ENCODE data around the gene CAVIN3. TPM values are rescaled to one million over a fixed set of nuclear protein-coding genes. Genes with fewer than 3 reads are reported as not detected.

CAVIN3 gene
- total RNA-seq, 4 donors from 2014 or later, result 8.2 to 124 (median 31.0) TPM

DNA sequence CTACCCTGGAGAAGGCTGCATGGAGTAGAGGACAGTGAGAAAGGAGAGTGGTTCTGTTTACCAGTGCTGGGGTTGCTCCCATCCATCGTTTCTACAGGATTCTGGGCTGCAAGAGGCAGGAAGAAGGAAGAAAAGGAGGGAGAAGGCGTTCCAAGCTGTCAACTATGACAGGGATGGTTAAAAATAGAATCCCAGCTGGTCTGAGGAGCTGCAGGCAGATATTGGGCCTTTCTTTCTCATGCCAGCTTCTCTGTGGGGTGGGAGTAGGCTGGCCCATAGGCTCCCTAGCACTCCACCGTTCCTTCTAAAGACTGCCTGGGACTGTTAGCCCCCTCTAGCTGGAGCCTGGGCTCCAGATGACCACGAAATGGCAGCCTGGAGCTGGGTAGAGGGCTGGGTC is 47.1 kb downstream of the CAVIN3 start:
- 59 to 63% methylated on average over 3 to 4 of the region's 4 CpGs for WGBS, 2 donors (ENCODE audit: low coverage in 1 of 2)
- DNase-seq, result no peak
- intact Hi-C loops (cut with DNase I; ENCODE audit: low total_unique reads), result no loop called here
- Histone ChIP-seq H3K9me3 (no peaks in the 10 kb centered on the region), H3K4me3 (no peak overlapping the region), H3K27ac (no peak overlapping the region), H3K4me1 (no peaks in the 10 kb centered on the region), H3K36me3 (no peaks in the 10 kb centered on the region), H3K27me3 (peaks cover 25% of the 10 kb centered on the region)
- in situ Hi-C loops (cut with MboI; ENCODE audit: low pct_ligation_motif_present in 1 of 4, low pct_unique_long_range_greater_than_20kb in 1 of 4, low sequenced_read_pairs in 3 of 4), result no loop called here
- TF ChIP-seq, protein P1, sequence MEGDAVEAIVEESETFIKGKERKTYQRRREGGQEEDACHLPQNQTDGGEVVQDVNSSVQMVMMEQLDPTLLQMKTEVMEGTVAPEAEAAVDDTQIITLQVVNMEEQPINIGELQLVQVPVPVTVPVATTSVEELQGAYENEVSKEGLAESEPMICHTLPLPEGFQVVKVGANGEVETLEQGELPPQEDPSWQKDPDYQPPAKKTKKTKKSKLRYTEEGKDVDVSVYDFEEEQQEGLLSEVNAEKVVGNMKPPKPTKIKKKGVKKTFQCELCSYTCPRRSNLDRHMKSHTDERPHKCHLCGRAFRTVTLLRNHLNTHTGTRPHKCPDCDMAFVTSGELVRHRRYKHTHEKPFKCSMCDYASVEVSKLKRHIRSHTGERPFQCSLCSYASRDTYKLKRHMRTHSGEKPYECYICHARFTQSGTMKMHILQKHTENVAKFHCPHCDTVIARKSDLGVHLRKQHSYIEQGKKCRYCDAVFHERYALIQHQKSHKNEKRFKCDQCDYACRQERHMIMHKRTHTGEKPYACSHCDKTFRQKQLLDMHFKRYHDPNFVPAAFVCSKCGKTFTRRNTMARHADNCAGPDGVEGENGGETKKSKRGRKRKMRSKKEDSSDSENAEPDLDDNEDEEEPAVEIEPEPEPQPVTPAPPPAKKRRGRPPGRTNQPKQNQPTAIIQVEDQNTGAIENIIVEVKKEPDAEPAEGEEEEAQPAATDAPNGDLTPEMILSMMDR (IDR thresholded peaks at IDR 0.05), result no peak
- TF ChIP-seq POLR2AphosphoS5 (IDR thresholded peaks at IDR 0.05) (no peak), POLR2A (IDR thresholded peaks at IDR 0.05) (no peak), EP300 (IDR thresholded peaks at IDR 0.05; ENCODE audit: low read depth) (no peak)

DNA sequence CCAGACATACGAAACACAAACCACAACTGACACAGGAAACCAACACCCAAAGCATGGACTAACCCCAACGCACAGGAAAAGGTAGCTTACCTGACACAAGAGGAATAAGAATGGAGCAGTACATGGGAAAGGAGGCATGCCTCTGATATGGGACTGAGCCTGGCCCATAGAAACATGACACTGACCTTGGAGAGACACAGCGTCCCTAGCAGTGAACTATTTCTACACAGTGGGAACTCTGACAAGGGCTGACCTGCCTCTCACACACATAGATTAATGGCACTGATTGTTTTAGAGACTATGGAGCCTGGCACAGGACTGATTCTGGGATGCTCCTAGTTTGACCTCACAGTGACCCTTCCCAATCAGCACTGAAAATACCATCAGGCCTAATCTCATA is 48.7 kb downstream of the CAVIN3 start:
- Histone ChIP-seq H3K4me1 (no peaks in the 10 kb centered on the region), H3K27ac (no peak overlapping the region), H3K27me3 (peaks cover 22% of the 10 kb centered on the region), H3K9me3 (no peaks in the 10 kb centered on the region), H3K36me3 (no peaks in the 10 kb centered on the region), H3K4me3 (no peak overlapping the region)
- 54 to 83% methylated on average over 1 to 3 of the region's 3 CpGs for WGBS, 2 donors (ENCODE audit: low coverage in 1 of 2)
- DNase-seq, result no peak
- in situ Hi-C loops (cut with MboI; ENCODE audit: low pct_ligation_motif_present in 1 of 4, low pct_unique_long_range_greater_than_20kb in 1 of 4, low sequenced_read_pairs in 3 of 4), result no loop called here
- TF ChIP-seq POLR2AphosphoS5 (IDR thresholded peaks at IDR 0.05) (no peak), POLR2A (IDR thresholded peaks at IDR 0.05) (no peak), EP300 (IDR thresholded peaks at IDR 0.05; ENCODE audit: low read depth) (no peak)
- TF ChIP-seq, protein P1 (IDR thresholded peaks at IDR 0.05), result no peak
- intact Hi-C loops (cut with DNase I; ENCODE audit: low total_unique reads), result no loop called here

DNA sequence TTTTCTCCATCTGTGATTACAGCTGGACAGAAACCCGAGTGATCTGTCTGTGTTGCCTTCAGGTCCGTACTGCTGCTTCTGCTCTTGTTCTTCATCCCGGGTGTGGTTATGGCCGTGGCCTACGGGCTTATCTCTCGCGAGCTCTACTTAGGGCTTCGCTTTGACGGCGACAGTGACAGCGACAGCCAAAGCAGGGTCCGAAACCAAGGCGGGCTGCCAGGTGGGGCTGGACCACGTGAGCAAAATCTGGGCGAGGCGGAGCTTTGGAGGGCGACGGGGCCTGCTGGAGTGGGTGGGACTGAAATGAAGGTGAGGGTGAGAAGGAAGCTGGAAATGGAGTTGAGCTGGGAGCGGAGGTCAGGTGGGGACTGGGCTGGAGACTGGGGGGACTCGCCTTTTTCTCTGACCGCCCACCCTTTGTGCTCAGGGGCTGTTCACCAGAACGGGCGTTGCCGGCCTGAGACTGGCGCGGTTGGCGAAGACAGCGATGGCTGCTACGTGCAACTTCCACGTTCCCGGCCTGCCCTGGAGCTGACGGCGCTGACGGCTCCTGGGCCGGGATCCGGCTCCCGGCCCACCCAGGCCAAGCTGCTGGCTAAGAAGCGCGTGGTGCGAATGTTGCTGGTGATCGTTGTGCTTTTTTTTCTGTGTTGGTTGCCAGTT is 49.6 kb downstream of the CAVIN3 start:
- H3K4me1 ChIP-seq, result no peaks in the 10 kb centered on the region
- H3K27ac ChIP-seq, result no peak overlapping the region
- 82% methylated on average over 41 of the region's 41 CpGs; no CpG with 5 or more reads in 1 of the 2 donors for WGBS, 2 donors (ENCODE audit: low coverage in 1 of 2)
- H3K36me3 ChIP-seq, result no peaks in the 10 kb centered on the region
- DNase-seq, result no peak
- intact Hi-C loops (cut with DNase I; ENCODE audit: low total_unique reads), result no loop called here
- no peak overlapping the region for H3K4me3 ChIP-seq
- H3K9me3 ChIP-seq, result no peaks in the 10 kb centered on the region
- in situ Hi-C loops (cut with MboI; ENCODE audit: low pct_ligation_motif_present in 1 of 4, low pct_unique_long_range_greater_than_20kb in 1 of 4, low sequenced_read_pairs in 3 of 4), result no loop called here
- peaks cover 18% of the 10 kb centered on the region for H3K27me3 ChIP-seq
- TF ChIP-seq POLR2AphosphoS5 (IDR thresholded peaks at IDR 0.05) (no peak), EP300 (IDR thresholded peaks at IDR 0.05; ENCODE audit: low read depth) (no peak), POLR2A (IDR thresholded peaks at IDR 0.05) (no peak)
- TF ChIP-seq, protein P1 (IDR thresholded peaks at IDR 0.05), result no peak

DNA sequence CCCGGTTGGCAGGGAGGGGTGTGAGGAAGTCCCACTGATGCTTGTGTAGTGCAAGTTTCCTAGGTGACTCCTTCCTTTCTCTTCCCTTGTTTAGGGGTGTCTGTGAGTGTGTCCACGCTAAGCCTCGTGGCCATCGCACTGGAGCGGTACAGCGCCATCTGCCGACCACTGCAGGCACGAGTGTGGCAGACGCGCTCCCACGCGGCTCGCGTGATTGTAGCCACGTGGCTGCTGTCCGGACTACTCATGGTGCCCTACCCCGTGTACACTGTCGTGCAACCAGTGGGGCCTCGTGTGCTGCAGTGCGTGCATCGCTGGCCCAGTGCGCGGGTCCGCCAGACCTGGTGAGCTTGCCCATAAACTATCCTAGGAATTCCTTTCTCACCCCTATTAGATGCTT is 50.3 kb downstream of the CAVIN3 start:
- Histone ChIP-seq H3K27ac (no peak overlapping the region), H3K36me3 (no peaks in the 10 kb centered on the region), H3K4me3 (no peak overlapping the region), H3K27me3 (peaks cover 13% of the 10 kb centered on the region), H3K4me1 (no peaks in the 10 kb centered on the region), H3K9me3 (no peaks in the 10 kb centered on the region)
- DNase-seq, result no peak
- TF ChIP-seq EP300 (IDR thresholded peaks at IDR 0.05; ENCODE audit: low read depth) (no peak), POLR2A (IDR thresholded peaks at IDR 0.05) (no peak), POLR2AphosphoS5 (IDR thresholded peaks at IDR 0.05) (no peak)
- TF ChIP-seq, protein P1 (IDR thresholded peaks at IDR 0.05), result no peak
- in situ Hi-C loops (cut with MboI; ENCODE audit: low pct_ligation_motif_present in 1 of 4, low pct_unique_long_range_greater_than_20kb in 1 of 4, low sequenced_read_pairs in 3 of 4), result no loop called here
- intact Hi-C loops (cut with DNase I; ENCODE audit: low total_unique reads), result no loop called here
- WGBS, 2 donors (ENCODE audit: low coverage in 1 of 2), result 78 to 93% methylated on average over 7 to 24 of the region's 24 CpGs

Other genes with a start within 250 kb of the CAVIN3 start
- not detected for gene OR56B4, start 212.8 kb downstream of the CAVIN3 start, total RNA-seq
- 1 to 10 TPM in 1 of 4 donors, under 1 TPM in 1, not detected in 2; 0.41 to 1.6 TPM for gene OR52B2, start 150.2 kb downstream of the CAVIN3 start, total RNA-seq
- not detected for gene OR52W1, start 121.3 kb downstream of the CAVIN3 start, total RNA-seq
- not detected for gene C11orf42, start 114.9 kb downstream of the CAVIN3 start, total RNA-seq
- gene FHIP1B, start 85.9 kb downstream of the CAVIN3 start, total RNA-seq, result 100 to 1,000 TPM; 190 to 681 (median 228) TPM
- gene CNGA4, start 81.4 kb downstream of the CAVIN3 start, total RNA-seq, result under 1 TPM in 1 of 4 donors, not detected in 3; 0.14 TPM
- under 1 TPM in 1 of 4 donors, not detected in 3; 0.48 TPM for gene CCKBR, start 60.7 kb downstream of the CAVIN3 start, total RNA-seq
- 10 to 100 TPM; 27.7 to 67.0 (median 43.2) TPM for gene SMPD1, start 70.0 kb upstream of the CAVIN3 start, total RNA-seq
- gene APBB1, start 98.6 kb upstream of the CAVIN3 start, total RNA-seq, result 10 to 100 TPM in 3 of 4 donors, 1 to 10 TPM in 1; 9.0 to 18.3 (median 12.0) TPM
- 1 to 10 TPM in 2 of 4 donors, not detected in 2; 1.8 to 4.6 TPM for gene HPX, start 120.5 kb upstream of the CAVIN3 start, total RNA-seq
- 100 to 1,000 TPM in 1 of 4 donors, 10 to 100 TPM in 3; 49.1 to 205 (median 67.9) TPM for gene TRIM3, start 153.4 kb upstream of the CAVIN3 start, total RNA-seq
- gene ARFIP2, start 160.8 kb upstream of the CAVIN3 start, total RNA-seq, result 100 to 1,000 TPM in 1 of 4 donors, 10 to 100 TPM in 3; 77.3 to 110 (median 87.2) TPM
- gene TIMM10B, start 161.0 kb upstream of the CAVIN3 start, total RNA-seq, result 10 to 100 TPM; 19.1 to 40.2 (median 30.3) TPM
- gene DNHD1, start 176.8 kb upstream of the CAVIN3 start, total RNA-seq, result 10 to 100 TPM; 19.3 to 57.5 (median 34.0) TPM